ENCODE results near the gene CHORDC1. TPM values are rescaled to one million over a fixed set of nuclear protein-coding genes. Genes with fewer than 3 reads are reported as not detected.

The CHORDC1 gene
- total RNA-seq, 1 experiment from 2014 or later, result 88.8 TPM

- H3K4me1 ChIP-seq (ENCODE audit: control insufficient read depth, insufficient read depth, low read length), result peaks cover 6% of the 10 kb centered on the region; the same call in 1 of the 2 replicates
- ChIA-PET CTCF (no interaction called here), POLR2A (no interaction called here)
- no TSS peak for BruUV-seq (replicated peaks)
- in situ Hi-C loops (cut with HindIII; ENCODE audit: low pct_unique_long_range_greater_than_20kb, low sequenced_read_pairs), result no loop called here
- H3K4me3 ChIP-seq (ENCODE audit: low read depth in 2 of 2, low read length in 2 of 2), result no peak overlapping the region
- peaks cover 3% of the 10 kb centered on the region; the same call in 1 of the 2 replicates for H3K36me3 ChIP-seq (ENCODE audit: control insufficient read depth, insufficient read depth, low read length)
- H3K27ac ChIP-seq (ENCODE audit: low read length), result no peak overlapping the region
- no peak for TF ChIP-seq CTCF (IDR thresholded peaks at IDR 0.05)
- no peak for TF ChIP-seq TCF7L2 (IDR thresholded peaks at IDR 0.05; ENCODE audit: low read depth, low read length)
- TF ChIP-seq POLR2AphosphoS5 (IDR thresholded peaks at IDR 0.05; ENCODE audit: low read depth, low read length), result no peak
- TF ChIP-seq SIN3A (IDR thresholded peaks at IDR 0.05; ENCODE audit: borderline replicate concordance, insufficient read depth, low read depth, low read length), result no peak
- TF ChIP-seq REST (IDR thresholded peaks at IDR 0.05; ENCODE audit: insufficient read depth in 1 of 2, low read depth in 2 of 2, low read length in 1 of 2), result no peak
- DNase-seq (ENCODE audit: low read depth, low spot score) (no peak), ATAC-seq (no peak)
- intact Hi-C loops (cut with micrococcal nuclease; ENCODE audit: unreplicated experiment), result no loop called here
- H3K27me3 ChIP-seq (ENCODE audit: control insufficient read depth, insufficient read depth, low read length), result peaks cover 7% of the 10 kb centered on the region; the same call in 1 of the 2 replicates
- H3K9me3 ChIP-seq (ENCODE audit: control insufficient read depth, insufficient read depth, low read depth, low read length), result no peaks in the 10 kb centered on the region
Observed at GRCh38 chr11:90228056-90228455, 5.2 kb upstream of the CHORDC1 start.

GRCh38 chr11:90223248-90223585, 368 bp upstream of the CHORDC1 start:
- TF ChIP-seq REST (IDR thresholded peaks at IDR 0.05; ENCODE audit: insufficient read depth in 1 of 2, low read depth in 2 of 2, low read length in 1 of 2) (no peak), TCF7L2 (IDR thresholded peaks at IDR 0.05; ENCODE audit: low read depth, low read length) (no peak), SIN3A (IDR thresholded peaks at IDR 0.05; ENCODE audit: borderline replicate concordance, insufficient read depth, low read depth, low read length) (no peak), POLR2AphosphoS5 (IDR thresholded peaks at IDR 0.05; ENCODE audit: low read depth, low read length) (no peak), CTCF (IDR thresholded peaks at IDR 0.05) (no peak)
- in situ Hi-C loops (cut with HindIII; ENCODE audit: low pct_unique_long_range_greater_than_20kb, low sequenced_read_pairs) (no loop called here), intact Hi-C loops (cut with micrococcal nuclease; ENCODE audit: unreplicated experiment) (no loop called here)
- peaks cover 22% of the 10 kb centered on the region; the same call in 1 of the 2 replicates for H3K4me1 ChIP-seq (ENCODE audit: control insufficient read depth, insufficient read depth, low read length)
- peak overlapping the region; percentile 97 to 100 for H3K4me3 ChIP-seq (ENCODE audit: low read depth in 2 of 2, low read length in 2 of 2)
- no peaks in the 10 kb centered on the region; the same call in 1 of the 2 replicates for H3K9me3 ChIP-seq (ENCODE audit: control insufficient read depth, insufficient read depth, low read depth, low read length)
- DNase-seq (ENCODE audit: low read depth, low spot score) (no peak), ATAC-seq (peak; percentile 83)
- ChIA-PET POLR2A (no interaction called here), CTCF (no interaction called here)
- H3K36me3 ChIP-seq (ENCODE audit: control insufficient read depth, insufficient read depth, low read length), result peaks cover 14% of the 10 kb centered on the region
- peak overlapping the region; percentile 95 for H3K27ac ChIP-seq (ENCODE audit: low read length)
- TSS peak; percentile 86 for BruUV-seq (replicated peaks)
- H3K27me3 ChIP-seq (ENCODE audit: control insufficient read depth, insufficient read depth, low read length), result no peaks in the 10 kb centered on the region

All from Panc1 (cell line).